SHP77 treated with DMSO at 0.1 percent for 48 hours (cell line): ENCODE data around the gene DHRS3.

ENCODE experiments used
- DNase-seq: peaks from one replicate; lab custom pipeline; 2025; lab: John Stamatoyannopoulos, UW

Gene DHRS3

DNA sequence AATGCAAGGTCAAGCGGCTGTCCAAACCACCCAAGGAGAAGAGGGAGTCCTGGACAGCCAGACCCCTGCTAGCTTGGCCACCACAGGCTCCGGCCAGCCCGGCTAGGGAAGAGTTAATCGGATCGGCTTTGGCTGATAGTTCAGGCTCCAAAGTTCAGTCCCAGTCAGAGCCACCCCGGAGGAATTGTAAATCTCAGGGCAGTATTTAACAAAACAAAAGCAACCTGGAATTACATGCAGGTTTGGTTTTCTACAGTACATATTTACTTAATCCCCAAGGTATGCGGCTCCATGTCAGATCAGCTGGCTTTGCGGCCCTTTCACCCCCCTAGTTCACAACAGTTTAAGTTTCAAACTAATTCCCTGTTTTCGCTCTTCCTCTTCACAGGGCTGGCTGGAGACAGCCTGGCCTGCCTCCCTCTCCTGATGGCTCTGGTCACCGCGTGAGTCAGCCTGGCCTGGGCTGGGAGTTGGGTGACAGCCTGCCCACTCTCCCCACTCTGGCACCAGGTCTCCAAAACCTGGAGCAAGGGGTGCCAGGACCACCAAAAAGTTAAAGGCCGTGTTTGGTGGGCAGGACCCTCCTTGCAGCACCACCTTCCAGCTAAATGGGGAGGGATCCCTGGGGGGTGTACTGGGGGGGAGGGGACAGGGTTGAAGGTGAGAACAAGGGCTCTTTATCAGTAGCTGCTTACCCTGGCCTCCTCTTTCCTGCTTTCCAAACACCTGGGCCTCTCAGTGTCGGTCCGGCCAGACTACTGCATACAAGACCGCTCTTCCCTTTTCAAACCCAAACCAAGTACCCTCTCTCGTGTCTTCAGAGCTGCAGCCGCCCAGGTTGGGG lies 1.9 kb downstream of the DHRS3 start:
- DNase-seq = no peak

DNA sequence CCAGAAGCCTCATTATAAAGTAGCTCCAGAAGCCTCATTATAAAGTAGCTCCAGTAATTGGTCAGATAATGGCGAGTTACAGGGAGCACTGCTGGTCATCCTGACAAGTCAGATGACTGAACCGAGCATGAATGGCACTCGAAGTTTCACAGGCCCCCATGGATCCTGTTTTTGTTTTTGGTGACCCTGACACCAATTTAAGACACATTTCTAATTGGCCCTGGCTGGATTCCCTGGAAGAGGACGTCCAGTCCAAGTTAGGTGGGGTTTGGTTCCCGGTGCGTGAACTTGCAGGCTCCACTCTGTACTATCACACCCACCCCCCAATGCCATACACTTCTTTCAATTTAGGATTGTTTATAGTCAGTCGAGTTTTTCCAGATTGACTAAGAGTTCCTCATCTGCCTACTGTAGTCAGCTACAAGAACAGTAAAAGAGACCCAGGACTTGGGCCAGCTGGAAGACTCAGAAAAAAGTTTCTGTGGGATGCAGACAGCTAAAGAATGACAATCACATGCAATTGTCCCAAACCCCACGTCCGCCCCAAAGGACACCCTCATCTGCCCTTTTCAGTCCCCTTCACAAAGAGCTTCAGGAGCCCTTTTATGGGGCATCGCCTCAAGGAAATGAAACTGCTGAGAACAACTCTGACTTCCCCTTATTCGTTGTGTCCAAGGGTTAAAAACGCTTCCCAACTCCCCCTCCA lies 2.7 kb downstream of the DHRS3 start:
- DNase-seq = no peak

DNA sequence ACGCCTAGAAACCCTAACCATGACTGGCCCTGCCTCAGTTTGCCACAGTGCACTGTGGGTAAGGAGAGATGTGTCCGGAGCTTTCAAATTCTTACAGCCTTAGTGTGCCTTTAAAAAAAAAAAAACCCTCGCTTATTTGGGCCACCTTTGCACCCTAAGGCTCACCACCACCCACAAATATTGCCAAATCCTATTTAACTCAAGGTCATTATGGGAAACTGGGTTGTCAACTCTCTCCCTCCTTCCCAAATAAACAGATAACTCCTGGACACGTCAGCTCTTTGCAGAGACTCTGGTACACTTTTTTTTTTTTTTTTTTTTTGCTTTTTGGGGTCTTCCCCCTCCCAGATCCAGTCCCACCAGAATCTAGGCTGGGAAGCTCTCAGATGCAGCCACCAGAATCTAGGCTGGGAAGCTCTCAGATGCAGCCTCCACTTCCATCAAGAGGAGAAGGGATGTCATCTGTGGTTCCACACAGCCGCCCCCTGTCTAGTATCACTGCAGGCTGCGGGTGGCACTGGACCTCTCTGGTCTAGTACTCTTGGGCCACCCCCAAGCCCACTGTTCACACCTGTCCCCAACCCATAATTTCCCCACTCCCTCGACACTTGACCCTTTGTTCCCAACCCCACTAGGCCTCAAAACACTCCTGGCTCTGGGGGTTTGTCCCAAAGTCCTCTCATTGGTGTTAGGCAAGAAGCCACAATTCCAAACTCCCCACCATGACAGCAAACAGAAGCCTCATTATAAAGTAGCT lies 3.4 kb downstream of the DHRS3 start:
- DNase-seq = no peak

DNA sequence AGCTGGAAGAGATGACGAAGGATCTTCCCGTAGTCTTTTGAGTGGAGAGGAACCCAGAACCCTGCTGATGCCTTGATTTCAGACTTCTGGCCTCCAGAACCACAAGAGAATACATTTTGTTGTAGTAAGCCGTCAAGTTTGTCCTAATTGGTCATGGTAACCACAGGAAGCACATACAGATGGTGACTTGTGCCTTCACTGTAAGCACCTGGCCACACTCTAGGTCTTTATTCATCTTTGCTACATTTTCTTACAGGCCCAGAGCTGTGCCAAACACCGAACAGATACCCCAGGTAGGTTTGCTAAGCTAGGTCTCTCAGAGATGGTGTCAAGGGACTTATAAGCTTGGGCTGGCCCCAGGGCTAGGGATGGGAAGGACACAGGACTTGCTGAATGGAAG lies 4.8 kb downstream of the DHRS3 start:
- no peak for DNase-seq

DNA sequence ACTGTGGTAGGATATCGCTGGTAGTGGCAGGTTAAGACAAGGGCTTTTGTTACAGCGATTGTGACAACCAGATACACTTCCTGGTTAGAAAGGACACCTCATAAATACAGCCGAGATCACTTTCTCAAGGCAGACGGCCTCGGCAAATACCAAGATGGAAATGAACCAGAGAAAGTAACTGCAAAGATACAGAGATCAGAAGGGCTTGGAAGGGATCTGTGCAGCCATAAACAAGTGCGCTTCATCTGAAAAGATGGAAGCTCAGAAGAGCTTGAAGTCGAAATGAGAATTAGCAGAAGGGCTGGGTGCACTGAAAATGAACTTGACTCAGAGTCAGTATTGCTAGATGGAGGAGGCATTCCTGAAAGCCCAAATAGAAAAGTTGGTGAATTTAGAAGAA lies 7.1 kb downstream of the DHRS3 start:
- no peak for DNase-seq

DNA sequence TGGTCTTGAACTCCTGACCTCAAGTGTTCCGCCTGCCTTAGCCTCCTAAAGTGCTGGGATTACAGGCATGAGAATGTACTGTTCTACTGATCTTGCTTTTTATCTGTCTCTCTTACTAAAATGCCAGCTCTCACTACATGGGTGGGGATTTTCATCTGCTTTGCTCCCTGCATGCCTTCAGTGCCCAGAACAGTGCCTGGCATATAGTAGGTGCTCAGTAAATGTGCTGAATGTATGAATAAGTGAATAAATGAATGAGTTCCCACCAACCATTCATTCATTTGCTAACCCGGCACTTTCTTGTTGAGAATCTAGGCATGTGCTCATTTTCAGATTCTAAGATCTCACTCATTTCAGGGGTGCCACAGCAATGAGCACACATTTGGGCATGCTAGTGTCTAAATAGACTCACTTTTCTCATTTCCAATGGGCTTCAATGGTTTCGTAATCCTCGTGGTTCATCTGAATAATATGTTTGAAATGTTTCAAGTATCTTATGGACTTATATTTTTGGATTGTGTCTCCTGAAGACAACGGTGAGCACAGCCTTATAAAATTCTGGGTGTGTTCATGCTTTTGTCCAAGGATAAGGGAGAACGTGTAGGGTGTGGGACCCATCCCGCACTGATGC lies 7.6 kb downstream of the DHRS3 start:
- no peak for DNase-seq

DNA sequence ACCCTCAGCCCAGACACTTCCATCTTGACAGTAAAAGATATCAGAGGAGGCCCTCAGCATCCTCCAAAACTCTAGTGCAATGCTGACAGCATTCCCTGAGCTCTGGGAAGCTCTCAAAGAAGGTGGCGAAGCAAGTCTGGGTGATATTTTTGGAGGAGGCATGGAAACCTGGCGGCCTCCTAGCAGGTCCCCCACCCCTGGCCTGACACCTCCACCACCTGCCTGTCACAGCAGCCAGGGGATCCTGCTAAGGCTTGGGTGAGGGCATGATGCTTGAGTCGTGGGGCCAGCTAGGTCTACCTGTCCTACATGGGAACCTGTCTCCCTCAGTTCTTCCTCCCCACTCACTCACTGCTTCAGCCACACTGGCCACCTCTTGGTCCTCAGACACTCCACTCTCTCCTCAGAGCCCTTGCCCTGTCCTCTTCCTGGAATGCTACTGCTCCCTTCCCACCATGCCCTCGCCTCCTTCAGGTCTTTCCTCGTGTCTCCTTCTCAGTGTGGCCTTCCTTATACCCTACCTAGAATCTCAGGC lies 8.5 kb downstream of the DHRS3 start:
- no peak for DNase-seq

DNA sequence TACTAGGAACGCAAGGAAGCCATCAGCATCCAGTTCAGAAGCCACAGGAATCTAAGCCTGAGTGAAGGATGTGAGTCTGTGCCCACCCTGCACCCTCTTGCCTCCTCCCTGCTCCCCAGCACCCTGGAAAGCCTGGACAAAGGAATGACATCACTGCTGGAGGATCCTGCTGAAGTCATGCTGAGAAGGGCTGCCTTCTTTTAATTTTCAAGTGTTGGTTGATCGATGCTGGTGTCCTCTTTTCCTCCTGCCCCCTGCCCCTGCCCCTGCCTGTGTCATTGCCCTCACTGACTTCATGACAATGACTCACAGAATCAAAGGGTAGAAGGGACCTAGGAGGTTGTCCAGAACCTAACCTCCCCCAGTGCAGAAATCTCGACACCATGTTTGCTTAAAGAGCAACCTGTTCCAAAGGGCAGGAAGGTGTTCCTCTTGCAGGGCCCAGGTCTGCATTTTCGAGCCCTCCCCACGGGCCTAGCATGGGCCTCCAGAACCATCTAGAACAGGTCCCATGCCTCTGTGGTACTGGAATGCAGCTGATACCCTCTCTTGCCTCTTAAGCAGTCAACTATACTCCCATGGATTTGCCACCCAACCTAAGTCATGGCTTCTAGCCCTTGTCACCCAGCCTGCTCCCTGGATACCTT lies 9.6 kb downstream of the DHRS3 start:
- no peak for DNase-seq

DNA sequence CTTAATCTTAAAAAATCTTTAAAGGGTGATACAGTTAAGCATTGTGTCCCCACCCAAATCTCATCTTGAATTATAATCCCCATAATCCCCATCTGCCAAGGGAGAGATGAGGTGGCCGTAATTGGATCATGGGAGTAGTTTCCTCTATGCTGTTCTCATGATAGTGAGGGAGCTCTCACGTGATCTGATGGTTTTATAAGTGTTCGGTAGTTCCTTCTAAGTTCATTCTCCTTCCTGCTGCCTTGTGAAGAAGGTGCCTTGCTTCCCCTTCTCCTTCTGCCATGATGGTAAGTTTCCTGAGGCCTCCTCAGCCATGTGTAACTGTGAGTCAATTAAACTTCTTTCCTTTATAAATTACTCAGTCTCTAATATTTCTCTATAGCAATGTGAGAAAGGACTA lies 10.7 kb downstream of the DHRS3 start:
- no peak for DNase-seq

DNA sequence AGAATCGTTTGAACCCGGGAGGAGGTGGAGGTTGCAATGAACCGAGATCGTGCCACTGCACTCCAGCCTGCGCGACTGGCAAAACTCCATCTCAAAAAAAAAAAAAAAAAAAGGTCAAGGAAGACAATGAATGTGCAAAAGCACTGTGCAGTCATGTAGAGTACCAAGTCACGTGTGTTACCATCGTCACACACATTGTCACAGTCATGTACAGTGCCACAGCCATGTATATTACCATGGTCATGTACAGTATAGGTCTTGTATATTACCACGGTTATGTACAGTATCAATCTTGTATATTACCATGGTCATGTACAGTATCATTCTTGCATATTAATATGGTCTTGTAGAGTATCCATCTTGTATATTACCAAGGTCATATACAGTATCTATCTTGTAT lies 13.0 kb downstream of the DHRS3 start:
- no peak for DNase-seq

DNA sequence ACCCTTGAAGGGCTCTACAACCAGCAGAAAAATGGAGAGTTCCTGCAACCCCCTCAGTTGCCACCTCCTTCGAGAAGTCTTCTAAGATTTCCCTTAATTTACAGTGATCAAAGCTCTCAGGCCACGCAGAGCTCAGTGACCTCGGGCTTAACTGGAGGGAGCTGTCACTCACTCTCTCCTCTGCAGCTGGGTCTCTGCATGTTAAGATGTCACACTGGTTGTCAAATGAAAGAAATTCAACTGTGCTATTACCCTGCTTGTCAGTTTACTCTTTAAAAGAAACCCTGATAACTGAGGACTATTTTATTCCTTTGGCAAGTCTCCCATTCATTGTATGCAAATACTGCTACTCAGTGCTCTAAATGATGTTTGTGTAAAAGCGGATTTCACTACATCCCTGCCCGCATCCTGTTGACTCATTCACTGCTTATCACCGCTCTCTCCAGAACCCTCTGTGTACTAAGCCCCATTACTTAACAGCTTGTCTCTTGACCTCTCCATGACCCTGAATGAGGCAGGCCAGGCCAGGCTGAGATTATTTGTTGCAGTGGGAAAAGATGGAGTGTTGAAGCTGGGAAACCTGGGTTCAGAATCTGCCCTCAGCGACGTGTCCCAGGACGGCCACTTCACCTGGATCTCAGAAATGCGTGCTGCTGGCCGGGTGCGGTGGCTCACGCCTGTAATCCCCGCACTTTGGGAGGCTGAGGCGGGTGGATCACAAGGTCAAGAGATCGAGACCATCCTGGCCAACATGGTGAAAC lies 13.7 kb downstream of the DHRS3 start:
- no peak for DNase-seq

DNA sequence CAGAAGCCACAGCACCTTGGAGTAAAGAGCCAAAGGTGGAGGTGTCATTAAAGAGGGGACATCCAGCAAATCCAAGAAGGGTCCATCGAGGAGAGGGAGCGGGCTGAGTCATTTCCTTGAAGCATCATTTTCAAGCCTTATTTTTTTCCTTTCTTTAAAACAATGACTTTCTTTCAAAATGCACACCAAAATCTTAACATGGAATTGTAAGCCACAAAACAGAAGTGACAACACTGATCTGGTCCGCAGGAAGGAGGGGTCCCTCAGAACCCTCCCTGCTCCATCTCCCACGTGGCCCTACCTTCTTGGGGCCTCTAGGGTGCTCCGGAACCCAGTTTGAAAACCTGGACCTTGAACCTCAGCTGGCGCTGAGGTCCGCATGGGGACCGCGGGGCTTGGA lies 14.8 kb downstream of the DHRS3 start:
- no peak for DNase-seq

DNA sequence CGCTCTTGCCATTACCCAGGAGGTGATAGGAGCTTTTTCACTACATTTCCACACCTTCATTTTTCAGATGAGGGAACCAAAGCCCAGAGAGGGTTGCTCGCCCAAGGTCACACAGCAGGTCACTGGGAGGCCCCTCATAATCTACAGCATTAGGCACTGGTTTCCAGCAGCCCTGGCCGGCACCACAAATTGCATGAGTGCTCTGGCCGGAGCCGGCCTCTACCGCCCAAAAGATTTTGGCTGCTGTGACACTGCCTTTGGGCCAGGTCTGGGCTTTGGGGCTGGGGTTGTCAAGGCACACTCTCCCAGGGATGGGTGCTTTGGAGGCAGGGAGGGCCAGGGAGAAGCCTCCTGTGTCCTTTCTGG lies 15.4 kb downstream of the DHRS3 start:
- DNase-seq = no peak

DNA sequence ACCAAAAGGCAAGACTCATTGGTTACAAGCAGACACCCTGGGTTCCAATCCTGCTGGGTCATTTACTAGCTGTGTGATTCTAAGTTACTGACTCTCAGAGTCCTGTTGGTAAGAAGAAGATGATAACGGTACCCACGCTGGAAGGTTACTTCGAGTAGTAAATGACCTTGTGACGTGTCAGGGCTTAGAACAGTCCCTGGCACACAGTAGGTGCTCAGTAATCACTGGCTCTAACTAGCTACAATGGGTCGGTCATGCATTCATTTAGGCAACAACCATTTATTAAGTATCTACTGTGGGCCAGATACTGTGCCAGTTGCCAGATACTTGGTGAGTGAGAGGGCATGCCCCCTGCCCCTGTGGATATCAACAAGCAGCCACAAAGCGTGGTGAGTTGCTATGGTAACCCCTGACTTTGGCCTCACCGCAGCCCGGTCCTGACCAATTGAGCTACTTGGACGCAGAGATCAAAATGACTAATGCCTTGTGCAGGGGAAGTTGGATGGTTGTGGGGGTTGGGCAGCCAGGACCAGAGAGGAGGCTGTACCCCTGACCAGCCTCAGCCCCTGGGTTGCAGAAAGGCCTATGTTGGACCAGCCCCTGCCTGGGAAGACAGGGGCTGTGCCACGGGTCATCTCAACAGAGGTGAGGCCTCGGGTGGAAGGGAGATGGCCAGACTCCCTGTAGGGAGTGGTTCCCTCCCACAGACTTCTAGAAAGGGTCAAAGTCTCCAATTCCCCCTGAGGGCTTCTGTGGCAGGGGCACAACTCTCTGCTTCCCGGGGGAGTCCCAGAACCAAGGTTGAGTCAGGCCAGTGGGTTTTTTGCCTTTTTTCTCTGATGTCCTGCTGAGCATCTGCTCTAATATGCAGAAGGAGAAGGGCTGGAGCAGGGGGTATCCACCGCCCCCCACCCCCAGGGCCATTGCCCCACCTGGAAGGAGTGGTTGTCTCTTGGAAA lies 16.0 kb downstream of the DHRS3 start:
- no peak for DNase-seq

DNA sequence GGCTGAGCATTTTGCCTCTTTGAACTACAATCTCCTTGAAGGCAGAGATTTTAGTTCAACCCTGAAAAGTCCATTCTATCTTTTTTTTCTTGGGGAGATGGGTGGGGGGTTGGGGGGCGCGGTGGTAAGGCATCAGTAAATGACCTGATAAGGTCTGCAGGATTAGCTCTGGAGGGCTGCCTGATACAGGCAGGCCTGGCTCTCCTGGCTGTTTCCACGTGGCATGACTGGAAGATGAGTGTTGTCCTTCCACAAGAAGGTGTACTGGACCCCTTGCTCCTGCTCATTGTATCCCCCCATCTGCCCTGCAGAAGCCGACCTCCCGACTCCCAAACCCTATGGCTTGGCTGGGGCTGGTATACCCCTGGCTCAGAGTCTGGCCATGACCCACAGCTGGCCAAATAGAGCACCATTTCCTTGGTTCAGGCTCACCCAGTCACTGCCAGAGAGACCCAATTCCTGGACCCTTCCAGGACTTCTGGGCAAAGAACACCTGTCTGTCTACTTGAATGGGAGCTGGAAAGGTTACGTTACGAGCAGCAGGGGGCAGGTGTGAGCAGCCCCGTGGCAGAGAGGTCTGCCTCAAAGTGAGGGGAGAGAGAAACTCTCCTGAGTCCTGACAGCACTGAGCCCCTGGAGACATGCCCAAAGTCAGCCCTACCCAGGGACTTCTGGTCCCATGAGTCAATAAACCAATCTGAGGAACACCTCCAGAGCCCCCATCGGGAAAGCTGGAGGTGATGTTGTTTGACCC lies 17.0 kb downstream of the DHRS3 start:
- DNase-seq = no peak

DNA sequence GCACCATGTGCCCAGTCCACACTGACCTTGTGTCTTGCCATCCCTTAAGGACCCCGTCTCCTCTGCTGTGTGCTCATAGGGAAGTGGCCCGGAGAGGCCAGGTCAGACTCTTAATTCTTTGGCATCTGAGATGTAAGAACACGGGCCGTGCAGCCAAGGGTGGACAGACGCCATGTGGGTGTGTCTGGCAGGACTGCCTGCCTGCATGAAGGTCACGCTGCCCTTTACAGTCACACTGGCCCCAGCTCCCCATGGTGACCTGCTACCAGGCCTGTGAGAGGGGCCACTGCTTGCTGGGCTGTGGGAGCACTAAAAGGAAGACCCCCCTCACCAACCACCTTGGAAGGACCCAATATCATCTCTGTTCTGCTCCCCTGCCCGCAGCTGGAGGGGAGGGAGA lies 17.7 kb downstream of the DHRS3 start:
- DNase-seq = no peak

DNA sequence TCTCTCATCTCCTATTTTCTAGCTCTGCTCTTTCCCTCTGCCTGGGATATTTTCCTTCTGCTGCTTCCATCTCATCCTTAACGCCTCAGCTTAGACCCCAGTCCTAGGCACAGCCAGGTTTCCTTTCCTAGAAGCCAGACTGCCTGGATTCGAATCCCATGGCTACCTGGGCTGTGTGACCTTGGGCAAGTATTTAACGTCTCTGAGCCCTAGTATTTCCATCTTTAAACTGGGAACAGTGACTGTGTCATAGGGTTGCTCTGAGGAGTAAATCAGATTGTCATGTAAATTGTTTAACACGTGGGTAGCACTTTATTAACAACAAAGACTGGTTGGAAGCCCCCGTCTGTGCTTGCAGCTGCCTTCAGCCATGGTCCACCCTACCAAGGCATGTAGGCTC lies 18.4 kb downstream of the DHRS3 start:
- no peak for DNase-seq

DNA sequence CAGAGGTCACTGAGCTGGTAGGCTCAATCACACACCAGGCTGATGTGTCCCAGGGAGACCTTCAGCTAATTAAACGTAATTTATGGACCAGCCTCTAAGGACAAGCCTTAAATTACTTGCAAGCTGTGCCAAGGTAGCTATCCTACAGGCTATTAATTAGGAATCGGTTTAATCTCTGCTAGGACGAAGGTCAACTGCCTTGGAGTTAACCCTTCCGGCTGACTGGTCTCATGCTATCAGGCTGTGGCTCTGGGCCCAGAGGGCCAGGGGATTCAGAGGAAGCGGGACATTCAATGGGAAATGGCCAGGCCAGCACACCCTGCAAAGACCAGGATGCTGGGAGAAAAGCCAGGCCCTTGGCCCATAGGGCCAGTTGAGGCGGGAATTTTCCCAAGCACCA lies 19.0 kb downstream of the DHRS3 start:
- no peak for DNase-seq

DNA sequence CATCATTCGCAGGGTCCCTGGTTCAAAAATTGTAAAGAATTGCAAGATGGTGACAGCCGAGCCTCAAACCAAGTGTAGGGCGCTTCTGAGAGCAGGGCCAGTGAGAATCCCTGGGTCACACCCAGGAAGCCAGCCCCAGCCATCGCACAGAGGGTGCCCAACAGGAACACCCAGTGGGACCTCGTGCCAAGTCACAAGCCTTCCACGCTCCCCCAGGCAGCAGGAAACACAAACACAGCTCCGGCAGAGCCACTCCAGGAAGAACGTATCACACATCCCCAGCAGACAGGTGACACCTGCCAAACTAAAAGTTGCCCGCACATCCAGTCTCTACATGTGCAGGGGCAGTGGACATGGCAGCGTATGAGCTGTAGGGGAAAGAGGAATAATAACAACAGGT lies 20.2 kb downstream of the DHRS3 start:
- DNase-seq = no peak
